K562 (cell line): ENCODE measurements around the gene RABL6.

Experiments used
- DPF2 ChIP-seq: fragments of 450-650 bp; IDR thresholded peaks from 2 replicates; pipeline ENCODE4 v1.6.1; 2016
- EP300 ChIP-seq: IDR thresholded peaks from 2 replicates; pipeline ENCODE4 v1.6.1; 2012; ENCODE audit warnings: low read length, improper control_type of control experiment
- JUNB ChIP-seq: fragments of 450-650 bp; formaldehyde crosslinking; conservative IDR thresholded peaks from 2 replicates; pipeline ENCODE4 v1.4.0; 2020; ENCODE audit warnings: mild to moderate bottlenecking
- MIER1 ChIP-seq: fragments of 450-650 bp; IDR thresholded peaks from 2 replicates; pipeline ENCODE4 v1.6.1; 2016; ENCODE audit warnings: antibody characterized with exemption, mild to moderate bottlenecking, low read depth
- NBN ChIP-seq: fragments of 450-650 bp; IDR thresholded peaks from 2 replicates; pipeline ENCODE4 v1.6.1; 2016; ENCODE audit warnings: low read depth, mild to moderate bottlenecking
- NELFE ChIP-seq: IDR thresholded peaks from 2 replicates; pipeline ENCODE4 v1.6.1; 2011; ENCODE audit warnings: mild to moderate bottlenecking; ENCODE audit not compliant: insufficient read depth, insufficient read length
- RBM22 ChIP-seq: fragments of 200-400 bp; formaldehyde crosslinking; IDR thresholded peaks from 2 replicates; pipeline ENCODE4 v1.6.1; 2018; ENCODE audit warnings: low read length, low read depth; ENCODE audit not compliant: poor library complexity, severe bottlenecking
- SREBF2 ChIP-seq: sonication (generic); formaldehyde crosslinking; IDR thresholded peaks from 2 replicates; pipeline ENCODE4 v1.4.0; 2020; ENCODE audit warnings: mild to moderate bottlenecking, missing genetic modification reagents
- USF2 ChIP-seq: sonication (generic); formaldehyde crosslinking; IDR thresholded peaks from 2 replicates; pipeline ENCODE4 v1.5.0; 2020; ENCODE audit warnings: missing genetic modification reagents
- ZNF431 ChIP-seq: sonication (generic); formaldehyde crosslinking; IDR thresholded peaks from 2 replicates; pipeline ENCODE4 v1.8.0; 2022; ENCODE audit warnings: mild to moderate bottlenecking, missing genetic modification reagents
- ZSCAN29 ChIP-seq: fragments of 450-650 bp; IDR thresholded peaks from 2 replicates; pipeline ENCODE4 v1.6.1; 2017
- TF ChIP-seq, protein P1 (sequence below), 2 experiments: fragments of 450-650 bp; formaldehyde crosslinking in 1 of 2; IDR thresholded peaks; 2 replicates each; pipeline versions ENCODE4 v1.4.0 to v1.6.1; 2014 to 2020; ENCODE audit warnings: mild to moderate bottlenecking in 2 of 2, borderline replicate concordance in 1 of 2, low read depth in 1 of 2
- TF ChIP-seq, protein P2 (sequence below): sonication (generic); formaldehyde crosslinking; IDR thresholded peaks from 2 replicates; pipeline ENCODE4 v1.9.0; 2022; ENCODE audit warnings: mild to moderate bottlenecking, missing genetic modification reagents

DNA sequence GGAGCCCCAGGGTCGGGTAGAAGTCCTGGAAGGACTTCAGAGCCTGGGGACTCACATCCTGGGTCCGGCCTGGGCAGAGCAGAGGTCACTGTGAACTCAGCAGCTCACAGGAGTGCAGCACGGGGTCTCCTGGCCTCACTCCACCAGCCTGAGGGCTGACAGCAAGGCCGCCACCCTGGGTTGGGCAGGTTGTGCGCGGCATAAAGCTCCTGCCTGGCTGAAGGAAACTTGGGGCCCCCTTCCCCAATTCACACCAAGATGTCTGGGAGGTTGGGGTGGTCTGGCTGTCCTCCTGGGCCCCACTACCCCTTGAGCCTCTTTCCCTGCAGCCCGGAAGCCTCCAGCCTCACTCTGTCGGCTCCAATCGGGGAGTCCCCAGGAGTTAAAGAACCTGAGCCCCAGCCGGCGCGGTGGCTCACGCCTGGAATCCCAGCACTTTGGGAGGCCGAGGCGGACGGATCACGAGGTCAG, 45.5 kb upstream of the RABL6 start:
- TF ChIP-seq, protein P1, sequence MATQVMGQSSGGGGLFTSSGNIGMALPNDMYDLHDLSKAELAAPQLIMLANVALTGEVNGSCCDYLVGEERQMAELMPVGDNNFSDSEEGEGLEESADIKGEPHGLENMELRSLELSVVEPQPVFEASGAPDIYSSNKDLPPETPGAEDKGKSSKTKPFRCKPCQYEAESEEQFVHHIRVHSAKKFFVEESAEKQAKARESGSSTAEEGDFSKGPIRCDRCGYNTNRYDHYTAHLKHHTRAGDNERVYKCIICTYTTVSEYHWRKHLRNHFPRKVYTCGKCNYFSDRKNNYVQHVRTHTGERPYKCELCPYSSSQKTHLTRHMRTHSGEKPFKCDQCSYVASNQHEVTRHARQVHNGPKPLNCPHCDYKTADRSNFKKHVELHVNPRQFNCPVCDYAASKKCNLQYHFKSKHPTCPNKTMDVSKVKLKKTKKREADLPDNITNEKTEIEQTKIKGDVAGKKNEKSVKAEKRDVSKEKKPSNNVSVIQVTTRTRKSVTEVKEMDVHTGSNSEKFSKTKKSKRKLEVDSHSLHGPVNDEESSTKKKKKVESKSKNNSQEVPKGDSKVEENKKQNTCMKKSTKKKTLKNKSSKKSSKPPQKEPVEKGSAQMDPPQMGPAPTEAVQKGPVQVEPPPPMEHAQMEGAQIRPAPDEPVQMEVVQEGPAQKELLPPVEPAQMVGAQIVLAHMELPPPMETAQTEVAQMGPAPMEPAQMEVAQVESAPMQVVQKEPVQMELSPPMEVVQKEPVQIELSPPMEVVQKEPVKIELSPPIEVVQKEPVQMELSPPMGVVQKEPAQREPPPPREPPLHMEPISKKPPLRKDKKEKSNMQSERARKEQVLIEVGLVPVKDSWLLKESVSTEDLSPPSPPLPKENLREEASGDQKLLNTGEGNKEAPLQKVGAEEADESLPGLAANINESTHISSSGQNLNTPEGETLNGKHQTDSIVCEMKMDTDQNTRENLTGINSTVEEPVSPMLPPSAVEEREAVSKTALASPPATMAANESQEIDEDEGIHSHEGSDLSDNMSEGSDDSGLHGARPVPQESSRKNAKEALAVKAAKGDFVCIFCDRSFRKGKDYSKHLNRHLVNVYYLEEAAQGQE (IDR thresholded peaks at IDR 0.05; ENCODE audit: borderline replicate concordance), result no peak
- TF ChIP-seq, protein P1 (CRISPR knock-in tag; IDR thresholded peaks at IDR 0.05; ENCODE audit: low read depth), result no peak
- no peak for TF ChIP-seq MIER1
- TF ChIP-seq NELFE, result no peak
- TF ChIP-seq EP300, result no peak
- no peak for TF ChIP-seq ZNF431
- TF ChIP-seq SREBF2 (CRISPR knock-in tag), result no peak
- no peak for TF ChIP-seq DPF2
- TF ChIP-seq JUNB (CRISPR knock-in tag), result no peak
- TF ChIP-seq NBN, result no peak
- TF ChIP-seq, protein P2, sequence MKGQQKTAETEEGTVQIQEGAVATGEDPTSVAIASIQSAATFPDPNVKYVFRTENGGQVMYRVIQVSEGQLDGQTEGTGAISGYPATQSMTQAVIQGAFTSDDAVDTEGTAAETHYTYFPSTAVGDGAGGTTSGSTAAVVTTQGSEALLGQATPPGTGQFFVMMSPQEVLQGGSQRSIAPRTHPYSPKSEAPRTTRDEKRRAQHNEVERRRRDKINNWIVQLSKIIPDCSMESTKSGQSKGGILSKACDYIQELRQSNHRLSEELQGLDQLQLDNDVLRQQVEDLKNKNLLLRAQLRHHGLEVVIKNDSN (CRISPR knock-in tag), result no peak
- no peak for TF ChIP-seq ZSCAN29
- no peak for TF ChIP-seq RBM22
- TF ChIP-seq USF2 (CRISPR knock-in tag), result no peak
